Gastroesophageal sphincter (tissue), 4 donors: Measurements from ENCODE around the gene PABPC1L2B. TPM values are rescaled to one million over a fixed set of nuclear protein-coding genes. Genes with fewer than 3 reads are reported as not detected.
"Not testable (repeated sequence)": the region's sequence is repeated elsewhere in the genome, so short reads cannot be mapped to it uniquely, and the experiment has no call there.

Source experiments
- ATAC-seq: fragments of 150-250 bp; one replicate; pipeline ENCODE4 v1.9.1; 2016; ENCODE audit warnings: mild to moderate bottlenecking, moderate library complexity
- H3K27ac ChIP-seq, 4 donors: fragments of 200-600 bp; sonication (generic) in 3 of 4; 1 replicate in 3 of 4; 2 replicates in 1 of 4; pipeline ENCODE4 v1.5.1; 2016 to 2019
- H3K27me3 ChIP-seq: fragments of 200-600 bp; sonication (generic); one replicate; pipeline ENCODE4 v1.5.1; 2019
- H3K36me3 ChIP-seq, 2 donors: fragments of 200-600 bp; sonication (generic); one replicate each; pipeline ENCODE4 v1.5.1; 2019; ENCODE audit warnings: control low read depth in 1 of 2
- H3K4me1 ChIP-seq, 3 donors: fragments of 200-600 bp; sonication (generic); 1 replicate in 2 of 3; 2 replicates in 1 of 3; pipeline ENCODE4 v1.5.1; 2016 to 2019; ENCODE audit warnings: control low read depth in 2 of 3
- H3K4me3 ChIP-seq, 2 donors: fragments of 200-600 bp; sonication (generic); one replicate each; pipeline ENCODE4 v1.5.1; 2019; ENCODE audit warnings: mild to moderate bottlenecking in 1 of 2, moderate library complexity in 1 of 2
- H3K9me3 ChIP-seq, 3 donors: fragments of 200-600 bp; sonication (generic); one replicate each; pipeline ENCODE4 v1.5.1; 2017 to 2019; ENCODE audit warnings: control low read depth in 2 of 3
- EP300 ChIP-seq: sonication (generic); formaldehyde crosslinking; IDR thresholded peaks from one replicate; pipeline ENCODE4 v1.6.1; 2017; ENCODE audit warnings: antibody characterized with exemption, mild to moderate bottlenecking
- POLR2A ChIP-seq, 2 donors: fragments of 450-650 bp; IDR thresholded peaks; one replicate each; pipeline ENCODE4 v1.6.1; 2017; ENCODE audit warnings: antibody characterized with exemption in 2 of 2, mild to moderate bottlenecking in 2 of 2, moderate library complexity in 1 of 2
- POLR2AphosphoS5 ChIP-seq: sonication (generic); formaldehyde crosslinking; IDR thresholded peaks from one replicate; pipeline ENCODE4 v1.6.1; 2017; ENCODE audit warnings: antibody characterized with exemption
- WGBS, 2 donors: methylation state at CpG; one replicate each; pipeline ENCODE4 v1.1.5; 2018; ENCODE audit warnings: low coverage in 1 of 2; 5-methylcytosine and 5-hydroxymethylcytosine counted together
- total RNA-seq, 4 donors: library from RNA; depleted of rRNA; stranded (reverse); fragments of >200 nt; gene quantifications; one replicate each; pipeline ENCODE4 v1.1.0, GENCODE V29; 2016
- TF ChIP-seq, protein P1 (sequence below), 4 experiments: fragments of 200-600 bp in 2 of 4; fragments of 450-650 bp in 2 of 4; sonication (generic) in 1 of 4; IDR thresholded peaks; one replicate each; pipeline ENCODE4 v1.5.1; 2017 to 2019; ENCODE audit warnings: antibody characterized with exemption in 4 of 4, mild to moderate bottlenecking in 2 of 4, moderate library complexity in 2 of 4

The PABPC1L2B gene
- total RNA-seq, result not detected

DNA sequence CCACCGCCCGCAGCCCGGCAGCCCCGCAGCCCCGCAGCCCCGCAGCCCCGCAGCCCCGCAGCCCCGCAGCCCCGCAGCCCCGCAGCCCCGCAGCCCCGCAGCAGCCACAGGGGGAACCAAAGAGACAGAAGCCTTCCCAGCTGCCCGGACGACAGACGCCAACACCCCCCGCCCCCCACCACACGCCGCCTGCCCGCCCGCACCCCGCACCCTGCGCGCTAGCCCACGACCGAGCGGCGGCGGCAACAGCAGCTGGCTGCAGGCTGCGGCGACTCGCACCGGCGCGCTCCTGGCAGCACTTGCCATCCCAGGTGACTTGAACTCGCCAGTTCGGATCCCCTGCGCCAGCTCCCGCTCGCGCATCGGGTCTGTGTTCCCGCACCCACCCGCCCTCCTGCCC lies at the start of gene PABPC1L2B:
PABPC1L2B (plus strand) TSS at position 207 of the 400 bp plus-strand sequence. CDS start 704 bp downstream, outside the sequence.
- not testable (repeated sequence) for H3K4me1 ChIP-seq, H3K27me3 ChIP-seq, H3K9me3 ChIP-seq, H3K27ac ChIP-seq, H3K4me3 ChIP-seq, H3K36me3 ChIP-seq, ATAC-seq
- no CpG with 5 or more reads among the region's 44 CpGs for WGBS, 2 donors

- WGBS, 2 donors, result no CpG with 5 or more reads among the region's 9 CpGs
- not testable (repeated sequence) for H3K27me3 ChIP-seq, H3K36me3 ChIP-seq, H3K9me3 ChIP-seq, H3K4me1 ChIP-seq, H3K4me3 ChIP-seq, H3K27ac ChIP-seq, ATAC-seq
These were observed 42.8 kb upstream of the PABPC1L2B start for GRCh38 chrX:72959971-72960370.

DNA sequence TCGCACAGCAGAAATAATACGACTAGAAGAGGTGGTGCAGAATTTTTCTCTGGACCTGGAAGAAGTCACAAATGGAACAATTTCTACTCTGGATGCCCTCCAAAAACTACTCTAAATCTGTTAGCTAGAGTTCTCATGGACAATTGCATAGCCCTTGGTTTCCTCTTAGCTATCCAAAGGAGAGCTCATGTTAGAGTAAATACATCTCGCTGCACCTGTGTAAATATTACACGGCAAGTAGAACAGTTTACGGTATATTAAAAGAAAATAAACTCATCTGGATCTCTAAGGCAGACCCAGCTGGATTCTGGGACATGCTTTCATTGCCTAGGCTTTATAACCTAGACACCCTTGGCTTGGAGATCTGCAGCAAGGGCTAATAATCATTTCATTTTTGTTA lies 30.9 kb upstream of the PABPC1L2B start:
- not testable (repeated sequence) for H3K27ac ChIP-seq, H3K27me3 ChIP-seq, H3K4me1 ChIP-seq, H3K4me3 ChIP-seq, H3K36me3 ChIP-seq, ATAC-seq, H3K9me3 ChIP-seq
- no CpG with 5 or more reads among the region's 5 CpGs for WGBS, 2 donors

- H3K36me3 ChIP-seq, H3K9me3 ChIP-seq, H3K4me3 ChIP-seq, H3K4me1 ChIP-seq, H3K27me3 ChIP-seq, H3K27ac ChIP-seq, ATAC-seq: not testable (repeated sequence)
- no CpG with 5 or more reads among the region's 7 CpGs for WGBS, 2 donors
These were observed 27.9 kb upstream of the PABPC1L2B start for GRCh38 chrX:72974885-72975284.

- H3K27me3 ChIP-seq, H3K36me3 ChIP-seq, H3K4me1 ChIP-seq, H3K4me3 ChIP-seq, H3K27ac ChIP-seq, ATAC-seq, H3K9me3 ChIP-seq: not testable (repeated sequence)
- 20% methylated on average over 1 of the region's 5 CpGs; no CpG with 5 or more reads in 1 of the 2 donors for WGBS, 2 donors
These were observed 21.8 kb upstream of the PABPC1L2B start for GRCh38 chrX:72980894-72981469.

GRCh38 chrX:73004032-73004431 lies 1.3 kb downstream of the PABPC1L2B start:
- ATAC-seq, H3K27me3 ChIP-seq, H3K4me1 ChIP-seq, H3K27ac ChIP-seq, H3K9me3 ChIP-seq, H3K4me3 ChIP-seq, H3K36me3 ChIP-seq: not testable (repeated sequence)
- WGBS, 2 donors, result no CpG with 5 or more reads among the region's 19 CpGs

- no CpG with 5 or more reads among the region's 30 CpGs for WGBS, 2 donors
- no peak for ATAC-seq
- no peak overlapping the region for H3K4me3 ChIP-seq
- H3K27me3 ChIP-seq, result no peaks in the 10 kb centered on the region
- TF ChIP-seq, protein P1, sequence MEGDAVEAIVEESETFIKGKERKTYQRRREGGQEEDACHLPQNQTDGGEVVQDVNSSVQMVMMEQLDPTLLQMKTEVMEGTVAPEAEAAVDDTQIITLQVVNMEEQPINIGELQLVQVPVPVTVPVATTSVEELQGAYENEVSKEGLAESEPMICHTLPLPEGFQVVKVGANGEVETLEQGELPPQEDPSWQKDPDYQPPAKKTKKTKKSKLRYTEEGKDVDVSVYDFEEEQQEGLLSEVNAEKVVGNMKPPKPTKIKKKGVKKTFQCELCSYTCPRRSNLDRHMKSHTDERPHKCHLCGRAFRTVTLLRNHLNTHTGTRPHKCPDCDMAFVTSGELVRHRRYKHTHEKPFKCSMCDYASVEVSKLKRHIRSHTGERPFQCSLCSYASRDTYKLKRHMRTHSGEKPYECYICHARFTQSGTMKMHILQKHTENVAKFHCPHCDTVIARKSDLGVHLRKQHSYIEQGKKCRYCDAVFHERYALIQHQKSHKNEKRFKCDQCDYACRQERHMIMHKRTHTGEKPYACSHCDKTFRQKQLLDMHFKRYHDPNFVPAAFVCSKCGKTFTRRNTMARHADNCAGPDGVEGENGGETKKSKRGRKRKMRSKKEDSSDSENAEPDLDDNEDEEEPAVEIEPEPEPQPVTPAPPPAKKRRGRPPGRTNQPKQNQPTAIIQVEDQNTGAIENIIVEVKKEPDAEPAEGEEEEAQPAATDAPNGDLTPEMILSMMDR (IDR thresholded peaks at IDR 0.05), result no peak
- TF ChIP-seq POLR2A (IDR thresholded peaks at IDR 0.05) (no peak), POLR2AphosphoS5 (no peak), EP300 (no peak)
- H3K27ac ChIP-seq, result no peak overlapping the region
- no peaks in the 10 kb centered on the region for H3K36me3 ChIP-seq
- no peaks in the 10 kb centered on the region for H3K4me1 ChIP-seq
- no peaks in the 10 kb centered on the region for H3K9me3 ChIP-seq
These were observed 18.8 kb downstream of the PABPC1L2B start for GRCh38 chrX:73021361-73022092.

GRCh38 chrX:73022093-73022445 lies 19.3 kb downstream of the PABPC1L2B start:
- H3K27ac ChIP-seq, H3K4me1 ChIP-seq, ATAC-seq, H3K9me3 ChIP-seq, H3K27me3 ChIP-seq, H3K36me3 ChIP-seq, H3K4me3 ChIP-seq: not testable (repeated sequence)
- WGBS, 2 donors, result no CpG with 5 or more reads among the region's 12 CpGs

GRCh38 chrX:73028876-73029275 lies 26.1 kb downstream of the PABPC1L2B start:
- no peaks in the 10 kb centered on the region for H3K4me1 ChIP-seq
- H3K9me3 ChIP-seq, result no peaks in the 10 kb centered on the region
- no peak overlapping the region for H3K4me3 ChIP-seq
- H3K27ac ChIP-seq, result no peak overlapping the region
- WGBS, 2 donors, result 60% methylated on average over 1 of the region's 1 CpG; no CpG with 5 or more reads in 1 of the 2 donors
- TF ChIP-seq POLR2A (IDR thresholded peaks at IDR 0.05) (no peak), POLR2AphosphoS5 (no peak), EP300 (no peak)
- TF ChIP-seq, protein P1 (IDR thresholded peaks at IDR 0.05), result no peak
- no peak for ATAC-seq
- no peaks in the 10 kb centered on the region for H3K36me3 ChIP-seq
- no peaks in the 10 kb centered on the region for H3K27me3 ChIP-seq
